ENCODE measurements around the gene TMEM225.

- TF ChIP-seq POLR2A (IDR thresholded peaks at IDR 0.05) (no peak), CTCF (IDR thresholded peaks at IDR 0.05) (no peak)
These were observed at the start of gene TMEM225 for GRCh38 chr11:123885570-123885969.
